NCI-H2196 treated with DMSO at 0.1 percent for 48 hours (cell line): ENCODE measurements around the gene LNPK.
"Not testable (repeated sequence)": the region's sequence is repeated elsewhere in the genome, so short reads cannot be mapped to it uniquely, and the experiment has no call there.

Source experiments
- DNase-seq: peaks from one replicate; lab custom pipeline; 2025; ENCODE audit not compliant: unreplicated experiment; lab: John Stamatoyannopoulos, UW

The LNPK gene

DNA sequence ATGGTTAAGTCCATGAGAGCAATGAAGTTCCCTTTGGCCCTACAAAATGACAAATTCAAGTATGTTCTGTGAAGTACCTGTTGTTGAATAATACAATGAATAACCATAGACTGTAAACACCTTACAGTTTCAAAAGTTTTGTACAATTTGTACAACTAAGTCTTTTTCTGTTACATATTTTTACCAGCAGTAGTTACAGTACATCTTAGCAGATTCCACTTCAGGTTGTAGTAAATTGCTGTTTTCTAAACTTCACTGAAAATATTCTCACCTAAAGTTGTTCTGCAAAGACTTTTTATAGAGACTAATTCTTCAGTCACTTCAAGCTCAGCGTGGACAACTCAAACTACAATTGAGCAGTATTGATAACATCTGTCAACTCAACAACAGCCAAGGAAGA, 28.7 kb downstream of the LNPK start:
- DNase-seq = no peak

DNA sequence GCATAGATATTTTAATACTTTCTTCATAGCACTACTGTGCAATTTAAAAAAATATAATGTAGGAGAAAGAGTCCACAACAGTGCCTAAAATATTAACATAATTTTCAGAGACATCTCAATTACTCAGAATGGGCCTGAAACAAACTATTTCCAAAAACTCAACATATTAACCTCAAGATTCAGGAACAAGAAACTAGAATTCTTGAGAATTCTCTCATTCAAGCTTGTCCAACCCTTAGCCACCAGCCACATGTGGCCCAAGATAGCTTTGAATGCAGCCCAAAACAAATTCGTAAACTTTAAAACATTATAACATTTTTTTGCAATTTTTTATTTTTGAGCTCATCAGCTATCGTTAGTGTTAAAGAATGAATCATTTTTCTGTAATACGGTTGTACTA, 35.2 kb downstream of the LNPK start:
- no peak for DNase-seq

DNA sequence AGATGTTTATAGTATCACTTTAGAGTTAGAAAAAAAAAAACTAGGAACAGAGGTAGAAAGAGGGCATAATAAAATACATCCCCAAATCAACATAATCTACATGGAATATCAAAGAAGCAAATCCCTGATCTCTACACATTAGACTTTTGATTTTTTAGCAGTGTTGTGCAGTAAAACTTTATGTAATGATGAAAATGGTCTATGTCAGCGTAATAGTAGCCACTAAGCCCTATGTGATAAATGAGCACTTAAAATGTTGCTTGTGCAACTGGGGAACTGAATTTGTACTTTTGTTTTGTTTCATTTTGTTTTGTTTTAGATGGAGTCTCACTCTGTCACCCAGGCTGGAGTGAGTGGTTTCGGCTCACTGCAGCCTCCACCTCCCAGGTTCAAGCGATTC, 36.3 kb downstream of the LNPK start:
- no peak for DNase-seq

DNA sequence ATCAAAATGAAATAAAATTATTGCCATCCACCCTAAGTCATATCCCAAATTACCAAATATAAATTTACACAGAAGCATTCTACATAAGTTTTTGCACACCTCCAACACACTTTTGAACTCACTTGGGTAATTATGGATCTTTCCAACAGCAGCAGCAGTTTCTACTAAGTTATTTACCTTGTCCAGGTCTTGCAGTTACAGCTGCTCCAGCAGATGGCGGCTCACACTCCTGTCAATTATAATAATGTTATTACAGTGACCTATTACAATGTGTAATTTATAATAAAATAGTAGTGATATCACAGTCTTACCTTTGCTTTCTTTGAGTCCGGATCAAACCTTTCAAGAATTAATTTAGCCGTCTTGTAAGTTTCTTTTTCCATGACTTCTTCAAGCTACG, 37.9 kb downstream of the LNPK start:
- no peak for DNase-seq

- not testable (repeated sequence) for DNase-seq
These were observed 38.9 kb downstream of the LNPK start for GRCh38 chr2:175963171-175963570.

DNA sequence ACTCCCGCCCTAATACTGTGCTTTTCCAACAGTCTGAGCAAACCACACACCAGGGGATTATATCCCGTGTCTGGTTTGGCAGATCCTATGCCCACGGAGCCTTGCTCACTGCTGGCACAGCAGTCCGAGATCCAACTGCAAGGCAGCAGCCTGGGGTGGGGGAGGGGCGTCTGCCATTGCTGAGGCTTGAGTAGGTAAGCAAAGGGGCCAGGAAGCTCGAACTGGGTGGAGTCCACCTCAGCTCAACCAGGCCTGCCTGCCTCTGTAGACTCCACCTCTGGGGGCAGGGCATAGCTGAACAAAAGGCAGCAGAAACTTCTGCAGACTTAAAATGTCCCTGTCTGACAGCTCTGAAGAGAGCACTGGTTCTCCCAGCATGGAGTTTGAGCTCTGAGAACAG, 44.2 kb downstream of the LNPK start:
- no peak for DNase-seq

- peak; percentile 28 for DNase-seq
These were observed 46.9 kb downstream of the LNPK start for GRCh38 chr2:175955136-175955535.

DNA sequence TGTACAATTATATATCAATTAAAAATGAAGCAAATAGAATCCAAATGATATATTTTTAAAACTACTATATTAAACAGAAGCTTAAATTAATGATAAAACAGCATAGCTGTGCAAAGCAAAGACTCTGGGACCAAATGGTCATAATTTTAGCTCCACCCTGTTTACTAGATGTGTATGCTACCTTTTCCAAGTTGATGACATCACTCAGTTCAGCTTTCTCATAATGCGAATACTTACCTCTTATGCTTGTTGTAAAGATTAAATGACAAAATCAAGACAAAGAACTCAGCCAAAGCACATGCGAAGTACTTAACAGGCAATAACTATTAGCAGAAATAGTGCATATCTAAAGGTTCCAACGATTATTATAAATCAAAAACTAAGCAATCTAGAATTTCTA, 51.6 kb downstream of the LNPK start:
- DNase-seq = no peak

DNA sequence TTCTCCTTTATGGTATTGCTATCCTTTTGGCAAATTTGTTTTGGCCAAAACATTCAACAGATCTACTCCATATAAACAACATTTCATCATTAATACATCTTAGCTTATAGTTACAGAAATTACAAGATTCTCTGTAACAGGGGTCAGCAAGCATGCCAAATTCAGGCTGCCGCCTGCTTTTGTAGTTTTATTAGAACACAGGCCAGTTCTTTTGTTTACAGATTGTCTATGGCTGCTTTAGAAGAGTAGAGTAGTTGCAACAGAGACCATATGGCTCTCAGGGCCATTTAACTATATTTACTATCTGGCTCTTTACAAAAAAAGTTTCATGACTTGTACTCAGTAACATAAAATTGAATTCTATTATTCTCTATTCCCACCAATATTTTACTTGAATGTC, 53.9 kb downstream of the LNPK start:
- DNase-seq = no peak

GRCh38 chr2:175947073-175947472, 55.0 kb downstream of the LNPK start:
- DNase-seq = no peak

DNA sequence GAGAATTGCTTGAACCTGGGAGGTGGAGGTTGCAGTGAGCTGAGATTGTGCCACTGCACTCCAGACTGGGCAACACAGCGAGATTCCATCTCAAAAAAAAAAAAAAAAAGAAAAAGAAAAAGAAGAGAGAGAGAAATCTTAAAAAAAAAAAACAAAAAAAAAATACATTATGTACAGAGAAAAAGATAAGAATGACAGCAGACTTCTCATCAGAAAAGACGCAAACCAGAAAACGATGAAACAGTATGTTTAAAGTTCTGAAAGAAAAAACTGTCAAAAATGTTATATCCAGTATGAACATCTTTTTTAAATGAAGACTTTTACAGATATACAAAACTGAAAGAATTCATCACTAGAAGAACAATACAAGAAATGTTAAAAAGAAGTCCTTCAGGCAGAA, 60.4 kb downstream of the LNPK start:
- no peak for DNase-seq

GRCh38 chr2:175937216-175937615, 64.9 kb downstream of the LNPK start:
- no peak for DNase-seq

GRCh38 chr2:175935289-175936181, 66.5 kb downstream of the LNPK start:
- DNase-seq = no peak

- no peak for DNase-seq
These were observed 69.4 kb downstream of the LNPK start for GRCh38 chr2:175932675-175933074.

DNA sequence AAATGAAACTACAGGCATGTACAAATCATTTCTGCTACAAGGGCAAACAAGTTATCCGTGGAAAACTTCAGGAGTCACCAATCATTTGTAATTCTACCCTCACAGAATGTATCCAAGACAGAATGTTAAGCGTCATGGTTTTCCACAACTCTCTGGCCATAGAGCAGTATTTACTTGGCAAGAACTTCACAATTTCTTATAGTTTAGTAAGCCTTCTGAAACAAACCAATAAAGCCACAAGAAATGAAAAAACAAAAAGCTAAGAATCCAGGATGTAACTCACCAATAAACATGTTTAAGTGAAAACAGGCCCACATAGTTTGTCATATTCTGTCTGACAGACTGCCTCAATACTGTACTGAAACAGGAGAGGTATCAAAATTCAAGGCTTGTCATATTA, 70.3 kb downstream of the LNPK start:
- no peak for DNase-seq

DNA sequence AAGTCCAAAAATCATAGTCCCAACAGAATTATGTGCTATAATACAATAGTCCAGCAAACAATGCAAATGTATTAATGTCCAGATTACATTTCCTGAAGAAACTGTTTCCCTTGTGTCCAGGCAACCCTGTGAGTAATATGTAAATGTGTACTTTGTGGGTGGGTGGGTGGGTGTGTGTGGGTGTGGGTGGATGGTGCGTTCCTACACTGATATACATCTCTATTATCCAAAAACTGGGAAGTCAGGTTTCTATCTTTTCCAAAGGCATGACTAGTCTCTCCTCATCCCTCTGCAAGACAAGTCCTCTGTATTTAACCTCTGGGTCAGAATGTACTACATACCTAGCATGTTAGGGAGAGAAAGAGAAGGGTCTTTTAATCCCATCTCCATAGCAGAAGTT, 71.6 kb downstream of the LNPK start:
- DNase-seq = no peak

GRCh38 chr2:175929850-175930249, 72.2 kb downstream of the LNPK start:
- no peak for DNase-seq

DNA sequence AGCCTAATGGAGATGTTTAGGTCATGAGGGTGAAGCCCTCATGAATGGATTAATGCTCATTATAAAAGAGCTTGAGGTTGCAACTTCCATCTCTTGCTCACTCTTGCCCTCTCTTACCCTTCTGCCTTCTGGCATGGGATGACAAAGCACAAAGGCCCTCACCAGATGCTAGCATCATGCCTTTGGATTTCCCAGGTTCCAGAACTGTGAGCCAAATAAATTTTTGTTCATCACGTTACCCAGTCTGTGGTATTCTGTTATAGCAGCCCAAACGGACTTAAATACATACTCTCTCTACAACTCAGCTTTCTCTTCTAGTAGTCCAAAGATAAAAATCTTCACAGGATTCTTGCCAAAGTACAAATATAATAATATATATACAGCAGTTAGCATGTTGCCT, 75.8 kb downstream of the LNPK start:
- DNase-seq = no peak

GRCh38 chr2:175922160-175922559, 79.9 kb downstream of the LNPK start:
- no peak for DNase-seq

- no peak for DNase-seq
These were observed 83.1 kb downstream of the LNPK start for GRCh38 chr2:175918935-175919334.

GRCh38 chr2:175914846-175915245, 87.2 kb downstream of the LNPK start:
- no peak for DNase-seq

GRCh38 chr2:175913849-175914743, 88.0 kb downstream of the LNPK start:
- not testable (repeated sequence) for DNase-seq
